Osteoblast (primary cell): Measurements from ENCODE around the gene SLC16A13. TPM values are rescaled to one million over a fixed set of nuclear protein-coding genes. Genes with fewer than 3 reads are reported as not detected.
A peak's percentile ranks its signal among the peaks of the same experiment; 100 is the strongest.
"Not testable (repeated sequence)": the region's sequence is repeated elsewhere in the genome, so short reads cannot be mapped to it uniquely, and the experiment has no call there.

Source experiments
- DNase-seq: peaks from one replicate; pipeline ENCODE4 v3.0.0; 2011; ENCODE audit warnings: low spot score, mixed read lengths; ENCODE audit not compliant: insufficient read length; ENCODE audit errors: missing footprints
- H2AFZ ChIP-seq: 2 replicates; pipeline ENCODE4 v1.6.0; 2011; ENCODE audit warnings: mild to moderate bottlenecking, low read length
- H3K27ac ChIP-seq: 2 replicates; pipeline ENCODE4 v1.5.1; 2011; ENCODE audit warnings: mild to moderate bottlenecking, low read depth, low read length, moderate library complexity
- H3K27me3 ChIP-seq: 2 replicates; pipeline ENCODE4 v1.6.0; 2012; ENCODE audit warnings: mild to moderate bottlenecking, control low read depth, inconsistent platforms, low read length, moderate library complexity; ENCODE audit not compliant: insufficient read depth
- H3K36me3 ChIP-seq: 2 replicates; pipeline ENCODE4 v1.5.1; 2011; ENCODE audit warnings: mild to moderate bottlenecking, low read length, control low read depth, moderate library complexity; ENCODE audit not compliant: insufficient read depth
- H3K4me1 ChIP-seq: 2 replicates; pipeline ENCODE4 v1.5.1; 2011; ENCODE audit warnings: mild to moderate bottlenecking, low read length, control low read depth, moderate library complexity; ENCODE audit not compliant: insufficient read depth
- H3K4me2 ChIP-seq: 2 replicates; pipeline ENCODE4 v1.6.0; 2011; ENCODE audit warnings: mild to moderate bottlenecking, low read length; ENCODE audit not compliant: insufficient read depth
- H3K4me3 ChIP-seq: fragments of 200-600 bp; sonication (generic); 3 replicates; pipeline ENCODE4 v1.5.1; 2012; ENCODE audit warnings: mild to moderate bottlenecking, low read length, inconsistent platforms; ENCODE audit not compliant: insufficient read depth
- H3K79me2 ChIP-seq: 2 replicates; pipeline ENCODE4 v1.6.0; 2012; ENCODE audit warnings: mild to moderate bottlenecking, low read length, control low read depth, inconsistent platforms; ENCODE audit not compliant: insufficient read depth
- H3K9me3 ChIP-seq: 2 replicates; pipeline ENCODE4 v1.5.1; 2011; ENCODE audit warnings: low read depth, low read length, control low read depth
- H4K20me1 ChIP-seq: 2 replicates; pipeline ENCODE4 v1.6.0; 2012; ENCODE audit warnings: mild to moderate bottlenecking, low read length, control low read depth; ENCODE audit not compliant: insufficient read depth
- total RNA-seq: library from RNA; depleted of rRNA; stranded (reverse); fragments of >200 nt; gene quantifications from 2 replicates; pipeline ENCODE4 v1.2.3, GENCODE V29; 2012
- TF ChIP-seq, protein P1 (sequence below): IDR thresholded peaks from 2 replicates; pipeline ENCODE4 v1.5.1; 2011; ENCODE audit warnings: mild to moderate bottlenecking, low read depth, low read length, moderate library complexity; ENCODE audit errors: extremely low read depth

Gene SLC16A13, protein sequence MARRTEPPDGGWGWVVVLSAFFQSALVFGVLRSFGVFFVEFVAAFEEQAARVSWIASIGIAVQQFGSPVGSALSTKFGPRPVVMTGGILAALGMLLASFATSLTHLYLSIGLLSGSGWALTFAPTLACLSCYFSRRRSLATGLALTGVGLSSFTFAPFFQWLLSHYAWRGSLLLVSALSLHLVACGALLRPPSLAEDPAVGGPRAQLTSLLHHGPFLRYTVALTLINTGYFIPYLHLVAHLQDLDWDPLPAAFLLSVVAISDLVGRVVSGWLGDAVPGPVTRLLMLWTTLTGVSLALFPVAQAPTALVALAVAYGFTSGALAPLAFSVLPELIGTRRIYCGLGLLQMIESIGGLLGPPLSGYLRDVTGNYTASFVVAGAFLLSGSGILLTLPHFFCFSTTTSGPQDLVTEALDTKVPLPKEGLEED
- 1.2 and 1.4 TPM in 2 replicates for total RNA-seq

GRCh38 chr17:7035591-7036368 is at the start of gene SLC16A13:
Gene SLC16A13 (plus strand): TSS chr17:7036015. CDS start chr17:7036383, 368 bp downstream.
- Histone ChIP-seq H3K27me3 (no peaks in the 10 kb centered on the region), H2AFZ (peak within 1 kb of the TSS; percentile 91), H4K20me1 (no peaks in the 10 kb centered on the region), H3K4me3 (peak within 1 kb of the TSS; percentile 76), H3K36me3 (no peaks in the 10 kb centered on the region), H3K79me2 (no peaks in the 10 kb centered on the region), H3K4me1 (peaks cover 10% of the 10 kb centered on the region), H3K27ac (peak within 1 kb of the TSS; percentile 78), H3K9me3 (no peaks in the 10 kb centered on the region), H3K4me2 (peak within 1 kb of the TSS; percentile 91)
- TF ChIP-seq, protein P1, sequence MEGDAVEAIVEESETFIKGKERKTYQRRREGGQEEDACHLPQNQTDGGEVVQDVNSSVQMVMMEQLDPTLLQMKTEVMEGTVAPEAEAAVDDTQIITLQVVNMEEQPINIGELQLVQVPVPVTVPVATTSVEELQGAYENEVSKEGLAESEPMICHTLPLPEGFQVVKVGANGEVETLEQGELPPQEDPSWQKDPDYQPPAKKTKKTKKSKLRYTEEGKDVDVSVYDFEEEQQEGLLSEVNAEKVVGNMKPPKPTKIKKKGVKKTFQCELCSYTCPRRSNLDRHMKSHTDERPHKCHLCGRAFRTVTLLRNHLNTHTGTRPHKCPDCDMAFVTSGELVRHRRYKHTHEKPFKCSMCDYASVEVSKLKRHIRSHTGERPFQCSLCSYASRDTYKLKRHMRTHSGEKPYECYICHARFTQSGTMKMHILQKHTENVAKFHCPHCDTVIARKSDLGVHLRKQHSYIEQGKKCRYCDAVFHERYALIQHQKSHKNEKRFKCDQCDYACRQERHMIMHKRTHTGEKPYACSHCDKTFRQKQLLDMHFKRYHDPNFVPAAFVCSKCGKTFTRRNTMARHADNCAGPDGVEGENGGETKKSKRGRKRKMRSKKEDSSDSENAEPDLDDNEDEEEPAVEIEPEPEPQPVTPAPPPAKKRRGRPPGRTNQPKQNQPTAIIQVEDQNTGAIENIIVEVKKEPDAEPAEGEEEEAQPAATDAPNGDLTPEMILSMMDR: no peak
- DNase-seq: peak; percentile 100

DNA sequence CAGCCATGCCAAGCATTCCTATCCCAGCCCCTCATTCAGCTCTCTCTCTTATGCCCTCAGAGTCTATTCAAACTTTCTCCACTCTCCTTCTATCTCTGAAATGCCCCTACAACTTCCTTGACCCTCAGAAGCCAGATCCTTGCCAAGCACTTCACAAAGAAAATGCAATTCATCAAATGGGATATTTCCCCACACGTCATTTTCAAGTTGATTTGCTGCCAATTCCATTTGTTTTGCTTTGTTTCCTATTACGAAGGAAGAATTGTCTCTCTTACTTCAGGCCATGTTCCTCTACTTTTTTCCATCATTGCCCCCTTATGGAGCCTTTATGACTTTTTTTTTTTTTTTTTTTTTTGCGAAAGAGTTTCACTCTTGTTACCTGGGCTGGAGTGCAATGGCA is 49.1 kb upstream of the SLC16A13 start:
- TF ChIP-seq, protein P1: no peak
- DNase-seq: no peak
- no peaks in the 10 kb centered on the region for H4K20me1 ChIP-seq

DNA sequence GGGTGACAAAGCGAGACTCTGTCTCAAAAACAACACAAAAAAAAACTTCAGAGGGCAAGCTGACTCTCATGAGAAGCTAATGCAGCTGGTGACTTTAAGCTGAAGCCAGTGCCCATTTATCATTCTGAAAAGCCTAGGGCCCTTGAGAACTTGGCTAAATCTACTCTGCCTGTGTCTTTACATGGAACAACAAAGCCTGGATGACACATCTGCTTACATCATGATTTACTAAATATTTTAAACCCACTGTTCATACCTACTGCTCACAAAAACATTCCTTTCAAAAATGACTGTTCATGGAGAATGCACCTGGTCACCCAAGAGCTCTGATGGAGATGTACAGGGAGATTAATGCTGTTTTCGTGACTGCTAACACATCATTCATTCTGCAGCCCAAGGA is 46.0 kb upstream of the SLC16A13 start:
- H3K4me2 ChIP-seq: no peak overlapping the region
- H3K27me3 ChIP-seq: no peaks in the 10 kb centered on the region
- no peaks in the 10 kb centered on the region for H4K20me1 ChIP-seq
- H3K4me3 ChIP-seq: no peak overlapping the region
- H3K9me3 ChIP-seq: no peaks in the 10 kb centered on the region
- no peaks in the 10 kb centered on the region for H3K36me3 ChIP-seq
- H3K4me1 ChIP-seq: no peaks in the 10 kb centered on the region
- no peak overlapping the region for H3K27ac ChIP-seq
- H2AFZ ChIP-seq: no peak overlapping the region
- no peak for DNase-seq
- H3K79me2 ChIP-seq: no peaks in the 10 kb centered on the region
- TF ChIP-seq, protein P1: no peak

More for the DNA sequence above, 49.1 kb upstream of the SLC16A13 start:
- Histone ChIP-seq H3K9me3 (no peaks in the 10 kb centered on the region), H3K27me3 (no peaks in the 10 kb centered on the region), H2AFZ (no peak overlapping the region), H3K4me1 (no peaks in the 10 kb centered on the region), H3K79me2 (no peaks in the 10 kb centered on the region), H3K27ac (no peak overlapping the region), H3K4me2 (no peak overlapping the region), H3K36me3 (no peaks in the 10 kb centered on the region), H3K4me3 (no peak overlapping the region)

- H4K20me1 ChIP-seq, H3K27me3 ChIP-seq, H3K4me1 ChIP-seq, H3K27ac ChIP-seq, H3K9me3 ChIP-seq, DNase-seq, H3K4me2 ChIP-seq, H3K79me2 ChIP-seq, H2AFZ ChIP-seq, H3K36me3 ChIP-seq, H3K4me3 ChIP-seq: not testable (repeated sequence)
Observed at GRCh38 chr17:6993613-6994056, 42.2 kb upstream of the SLC16A13 start.
